ENCODE data around the gene KLHL26.
"Not testable (repeated sequence)": the region's sequence is repeated elsewhere in the genome, so short reads cannot be mapped to it uniquely, and the experiment has no call there.

KLHL26 gene

DNA sequence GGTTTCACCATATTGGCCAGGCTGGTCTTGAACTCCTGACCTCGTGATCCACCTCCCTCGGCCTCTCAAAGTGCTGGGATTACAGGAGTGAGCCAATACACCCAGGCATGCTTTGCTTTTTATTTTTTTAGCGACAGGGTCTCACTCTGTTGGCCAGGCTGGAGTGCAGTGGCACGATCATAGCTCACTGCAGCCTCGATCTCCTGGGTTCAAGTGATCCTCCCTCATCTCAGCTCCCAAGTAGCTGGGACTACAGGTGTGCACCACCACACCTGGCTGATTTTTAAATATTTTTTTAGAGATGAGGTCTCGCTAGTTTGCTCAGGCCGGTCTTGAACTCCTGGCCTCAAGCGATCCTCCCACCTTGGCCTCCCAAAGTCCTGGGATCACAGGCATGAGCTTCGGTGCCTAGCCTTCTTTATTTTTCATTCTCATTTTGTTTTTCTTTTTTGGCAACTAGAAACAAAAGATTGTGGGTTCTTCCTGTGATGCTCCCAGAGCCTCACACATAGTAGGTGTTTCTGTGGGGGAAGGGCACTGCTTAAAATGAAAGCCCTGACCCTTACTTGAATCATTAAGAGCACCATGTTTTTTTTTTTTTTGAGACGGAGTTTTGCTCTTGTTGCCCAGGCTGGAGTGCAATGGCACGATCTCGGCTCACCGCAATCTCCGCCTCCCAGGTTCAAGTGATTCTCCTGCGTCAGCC is 36.0 kb upstream of the KLHL26 start:
- DNase-seq (ENCODE audit: low read depth in 2 of 2), result not testable (repeated sequence)

DNA sequence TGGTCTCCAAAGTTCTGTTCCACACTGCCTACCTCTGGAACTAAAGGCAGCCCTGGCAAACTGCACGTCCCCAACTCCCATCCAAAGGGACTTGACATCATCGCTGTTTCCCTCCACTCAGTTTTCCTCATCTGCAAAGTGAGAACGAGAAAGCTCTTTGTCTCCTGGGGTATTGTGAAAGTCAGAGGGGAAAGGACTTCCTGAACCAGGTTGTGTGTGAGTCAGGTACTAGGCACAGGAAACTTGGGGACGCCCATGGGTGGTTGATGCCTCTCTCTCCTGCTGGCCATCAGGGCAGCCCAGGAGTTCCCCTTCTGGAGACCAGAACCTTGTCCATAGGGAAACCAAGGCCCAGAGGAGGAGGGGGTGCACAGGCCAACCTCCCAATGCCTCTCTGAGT is 35.0 kb upstream of the KLHL26 start:
- DNase-seq (ENCODE audit: low read depth in 2 of 2), result no peak

- no peak for DNase-seq (ENCODE audit: low read depth in 2 of 2)
Measured at GRCh38 chr19:18603255-18603957, 33.4 kb upstream of the KLHL26 start.

- no peak for DNase-seq (ENCODE audit: low read depth in 2 of 2)
Measured at GRCh38 chr19:18603958-18604819, 32.6 kb upstream of the KLHL26 start.

DNA sequence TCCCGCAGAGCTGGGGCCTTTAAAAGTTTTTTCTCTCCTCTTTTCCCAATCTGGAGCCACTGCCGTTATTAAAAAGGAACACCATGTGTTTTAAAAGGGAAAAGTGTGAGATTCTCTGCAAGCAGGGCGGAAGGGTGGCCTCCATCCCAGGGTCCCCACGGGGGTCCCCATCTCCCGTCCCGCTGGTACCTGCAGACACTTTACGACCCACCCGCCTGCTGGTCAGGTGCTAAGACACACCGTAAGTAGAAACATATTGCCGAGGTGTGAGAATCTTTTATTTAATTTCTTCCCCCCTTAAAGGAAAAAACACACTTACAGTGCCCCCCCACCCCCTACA is 32.0 kb upstream of the KLHL26 start:
- DNase-seq (ENCODE audit: low read depth in 2 of 2), result no peak

- DNase-seq (ENCODE audit: low read depth in 2 of 2), result no peak
Measured at GRCh38 chr19:18605196-18605545, 31.7 kb upstream of the KLHL26 start.

DNA sequence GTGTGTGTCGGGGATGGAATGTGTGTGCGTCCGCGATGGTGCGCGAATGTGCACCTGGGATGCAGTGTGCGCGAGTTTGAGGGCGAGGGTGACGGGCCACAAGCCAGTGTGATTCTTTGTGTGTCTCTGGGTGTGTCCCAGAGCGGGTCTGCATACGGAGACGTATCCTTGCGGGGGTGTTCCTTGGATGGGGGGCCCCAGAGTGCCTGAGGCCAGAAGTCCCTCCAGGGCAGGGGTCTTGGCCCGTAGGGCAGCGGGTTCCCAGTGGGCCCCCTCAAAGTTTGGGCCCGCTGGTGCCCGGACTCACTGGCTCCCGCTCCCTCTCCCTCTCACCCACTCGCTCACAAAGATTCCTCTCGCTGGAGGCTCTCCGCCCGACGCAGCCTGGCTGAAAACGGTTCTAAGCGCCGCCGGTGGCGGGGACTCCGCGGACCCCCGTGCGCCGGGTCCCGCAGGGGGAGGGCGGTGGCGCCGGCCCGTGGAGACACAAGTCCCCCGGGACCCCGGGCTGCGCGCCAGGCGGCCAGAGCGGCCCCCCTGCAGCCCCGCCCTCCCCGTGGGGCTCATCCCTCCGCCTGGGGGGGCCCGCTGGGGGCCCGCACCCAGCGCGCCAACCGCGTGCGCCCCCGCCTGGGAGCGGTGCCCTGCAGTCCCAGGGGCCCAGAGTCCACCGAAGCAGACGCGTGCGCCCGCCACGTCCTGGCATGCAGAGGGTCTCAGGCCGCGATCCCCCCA is 31.1 kb upstream of the KLHL26 start:
- DNase-seq (ENCODE audit: low read depth in 2 of 2), result no peak

DNA sequence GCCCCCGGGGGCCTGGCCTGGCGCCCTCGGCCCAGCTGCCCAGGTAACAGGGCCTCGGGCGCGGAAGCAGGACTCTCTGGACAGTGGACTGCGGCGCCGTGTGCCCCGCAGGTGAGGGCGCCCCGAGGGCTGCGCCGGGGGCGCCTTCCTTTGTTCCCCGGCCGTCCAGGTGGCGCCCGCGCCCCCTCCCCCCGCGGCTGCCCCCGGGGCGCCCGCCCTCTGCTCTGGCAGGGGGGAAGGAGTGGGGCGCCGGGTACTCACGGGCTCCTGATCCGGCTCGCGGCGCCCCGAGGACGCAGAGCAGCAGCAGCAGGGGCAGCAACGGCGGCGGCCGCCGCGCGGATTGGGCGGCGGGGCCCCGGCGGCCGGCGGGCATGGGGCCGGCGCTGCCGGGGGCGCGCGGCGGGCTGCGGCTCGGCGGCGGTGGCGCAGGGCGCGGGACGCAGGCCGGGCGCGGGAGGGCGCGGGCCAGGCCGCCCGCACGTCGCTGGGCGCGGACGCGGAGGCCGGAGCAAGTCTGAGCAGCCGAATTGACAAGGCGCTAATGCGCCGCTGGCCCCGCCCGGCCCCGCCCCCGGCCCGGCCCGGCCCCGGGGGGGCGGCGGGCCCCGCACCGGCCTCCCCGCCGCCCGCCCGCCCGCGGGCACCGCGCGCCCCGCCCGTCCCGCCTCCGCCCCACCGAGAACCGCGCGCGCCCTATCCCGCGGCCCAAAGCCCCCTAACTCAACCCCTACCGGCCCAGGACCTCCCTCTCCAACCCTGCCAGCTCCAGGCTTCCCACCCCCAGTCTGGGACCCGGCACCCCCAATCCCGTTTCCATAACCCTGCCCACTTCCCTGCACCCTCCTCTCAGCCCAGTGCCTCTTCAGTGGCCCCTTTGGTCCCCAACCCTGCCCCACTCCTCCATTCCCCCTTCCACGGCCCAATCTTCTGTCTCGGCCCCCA is 30.3 kb upstream of the KLHL26 start, which contains the start of gene CRLF1:
Gene CRLF1 (minus strand): TSS at position 519 of the 945 bp plus-strand sequence. CDS start 143 bp downstream, at position 376.
- DNase-seq (ENCODE audit: low read depth in 2 of 2), result no peak

GRCh38 chr19:18607226-18608101 is 29.4 kb upstream of the KLHL26 start:
- DNase-seq (ENCODE audit: low read depth in 2 of 2), result no peak

- DNase-seq (ENCODE audit: low read depth in 2 of 2), result no peak
Measured at GRCh38 chr19:18608102-18608804, 28.6 kb upstream of the KLHL26 start.

GRCh38 chr19:18608805-18609716 is 27.8 kb upstream of the KLHL26 start:
- no peak for DNase-seq (ENCODE audit: low read depth in 2 of 2)

DNA sequence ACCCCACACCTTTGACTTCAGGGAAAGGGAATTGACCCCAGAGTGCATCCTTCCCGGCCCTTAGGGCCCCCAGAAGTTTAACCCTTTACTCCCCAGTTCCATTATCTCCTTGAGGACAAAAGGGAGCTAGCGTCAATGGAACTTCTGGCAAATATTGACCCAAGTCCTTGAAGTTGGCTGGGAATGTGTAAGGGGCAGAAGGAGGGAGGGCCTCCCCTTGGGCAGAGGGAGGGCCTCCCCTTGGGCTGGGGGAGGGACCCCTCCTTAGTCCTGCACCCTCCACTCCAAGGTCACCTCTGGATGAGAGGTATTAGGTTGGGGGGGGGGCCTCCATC is 27.1 kb upstream of the KLHL26 start:
- no peak for DNase-seq (ENCODE audit: low read depth in 2 of 2)

DNA sequence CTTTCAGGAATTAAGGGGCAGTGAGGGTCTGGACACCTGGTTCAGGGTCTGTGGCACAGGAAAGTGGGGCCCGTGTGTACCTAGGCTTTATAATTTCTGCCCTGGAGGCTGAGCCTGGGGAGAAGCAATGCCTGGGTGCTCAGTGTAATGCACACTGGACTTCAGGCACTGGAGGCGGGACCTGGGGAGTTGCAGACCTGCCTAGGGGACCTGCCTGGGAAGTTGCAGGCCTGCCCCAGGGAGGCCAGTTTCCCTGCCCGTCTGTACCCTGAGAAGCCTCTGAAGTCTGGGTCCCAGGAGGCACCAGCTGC is 26.6 kb upstream of the KLHL26 start:
- no peak for DNase-seq (ENCODE audit: low read depth in 2 of 2)

- DNase-seq (ENCODE audit: low read depth in 2 of 2), result no peak
Measured at GRCh38 chr19:18610556-18611326, 26.1 kb upstream of the KLHL26 start.

DNA sequence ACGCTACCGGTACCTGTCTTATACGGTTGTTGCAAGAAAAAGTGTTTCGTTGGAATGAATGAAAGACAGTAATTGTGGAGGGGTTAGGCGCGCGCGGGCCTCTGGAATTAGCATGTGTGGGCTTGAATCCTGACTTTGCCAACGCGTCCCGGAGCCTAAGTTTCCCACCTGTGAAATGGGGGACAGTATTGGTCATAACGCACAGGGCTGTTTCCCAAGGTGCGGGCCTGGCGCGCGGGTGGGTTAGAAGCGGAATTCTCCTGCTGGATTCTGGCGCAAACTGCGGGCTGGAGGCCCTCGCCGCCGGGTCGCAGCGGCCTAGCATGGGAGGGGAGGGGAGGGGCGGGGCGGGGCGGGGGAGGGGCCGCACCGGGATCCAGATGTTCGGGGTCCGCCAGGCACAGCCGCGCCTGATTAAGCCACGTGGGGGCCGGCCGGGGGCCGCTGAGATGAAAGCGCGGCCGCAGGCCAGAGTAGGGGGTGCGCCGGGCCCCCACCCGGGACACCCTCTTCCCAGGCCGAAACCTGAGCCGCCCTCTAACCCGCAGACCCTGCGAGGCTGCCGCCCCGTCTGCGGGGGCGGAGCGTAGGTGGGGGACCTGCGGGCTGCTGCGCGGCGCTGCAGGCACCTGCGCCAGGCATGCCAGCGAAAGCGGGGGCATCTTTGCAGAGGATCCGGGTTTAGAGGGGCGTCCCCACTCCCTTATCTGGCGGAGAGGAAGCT is 25.3 kb upstream of the KLHL26 start:
- DNase-seq (ENCODE audit: low read depth in 2 of 2), result no peak

- no peak for DNase-seq (ENCODE audit: low read depth in 2 of 2)
Measured at GRCh38 chr19:18612051-18612771, 24.6 kb upstream of the KLHL26 start.
